WI38 (cell line): ENCODE data around the gene SH3BP4.

ENCODE experiments used
- H3K4me3 ChIP-seq: 2 replicates; pipeline ENCODE4 v1.5.1; 2011; ENCODE audit warnings: low read depth, mild to moderate bottlenecking, control low read depth, low read length
- CTCF ChIP-seq: IDR thresholded peaks from 2 replicates; pipeline ENCODE4 v1.5.1; 2012; ENCODE audit warnings: low read depth, mild to moderate bottlenecking, control low read depth, low read length

SH3BP4 gene

DNA sequence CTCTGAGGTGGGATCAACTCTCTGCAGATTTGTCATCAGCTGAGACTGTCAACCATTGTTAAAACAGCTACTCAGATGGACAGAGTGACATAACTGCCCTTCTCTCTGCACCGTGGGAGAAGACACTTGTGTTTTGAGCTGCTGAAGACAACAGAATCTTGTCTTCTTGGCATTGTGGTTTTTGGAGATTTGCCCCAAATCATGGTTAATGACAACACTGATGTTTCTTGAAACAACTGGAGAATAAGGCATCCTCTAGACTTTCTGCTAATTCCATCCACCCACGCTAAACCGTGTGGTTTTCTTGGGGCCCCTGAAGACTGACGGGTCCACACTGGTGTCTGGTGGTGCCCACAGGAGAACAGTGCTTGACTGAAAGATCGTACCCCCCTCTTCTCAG is 39.5 kb downstream of the SH3BP4 start:
- H3K4me3 ChIP-seq, result no peak overlapping the region
- no peak for TF ChIP-seq CTCF

DNA sequence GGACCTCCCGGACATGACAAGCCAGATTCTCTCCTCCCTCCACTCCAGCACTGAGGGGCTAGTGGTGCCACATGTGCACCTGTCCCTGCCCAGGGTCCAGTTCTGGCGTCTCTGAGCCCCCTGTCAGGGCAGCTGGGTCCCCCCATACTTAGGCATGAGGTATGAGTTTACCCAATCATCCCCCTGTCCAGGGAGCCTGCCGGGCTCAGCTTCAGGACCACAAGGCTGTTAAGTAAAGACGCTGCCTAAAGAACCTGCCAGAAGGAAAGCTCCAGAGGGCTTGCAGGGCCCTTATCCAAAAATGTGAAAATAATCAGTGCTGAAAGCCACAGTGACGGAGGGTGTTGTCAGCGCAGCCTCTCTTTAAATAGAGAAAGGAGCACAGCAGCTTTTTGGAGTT is 40.0 kb downstream of the SH3BP4 start:
- no peak overlapping the region for H3K4me3 ChIP-seq
- TF ChIP-seq CTCF, result no peak

DNA sequence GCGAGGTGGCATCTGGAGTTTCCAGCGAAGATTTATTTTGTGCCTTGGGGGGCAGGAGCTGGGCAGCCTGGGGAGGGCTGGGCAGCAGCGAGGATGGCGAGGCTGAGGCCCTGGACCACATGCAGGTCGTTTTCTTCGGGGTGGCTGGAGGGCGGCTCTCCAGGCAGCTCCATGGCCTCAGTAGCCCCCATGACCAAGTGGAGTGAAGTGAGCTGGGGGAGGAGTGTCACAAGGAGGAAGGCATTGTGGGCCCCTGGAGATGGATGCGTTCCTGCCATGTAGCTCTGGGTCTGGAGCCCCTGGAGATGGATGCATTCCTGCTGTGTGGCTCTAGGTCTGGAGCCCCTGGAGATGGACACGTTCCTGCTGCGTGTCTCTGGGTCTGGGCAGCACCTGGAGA is 40.4 kb downstream of the SH3BP4 start:
- H3K4me3 ChIP-seq, result no peak overlapping the region
- no peak for TF ChIP-seq CTCF

DNA sequence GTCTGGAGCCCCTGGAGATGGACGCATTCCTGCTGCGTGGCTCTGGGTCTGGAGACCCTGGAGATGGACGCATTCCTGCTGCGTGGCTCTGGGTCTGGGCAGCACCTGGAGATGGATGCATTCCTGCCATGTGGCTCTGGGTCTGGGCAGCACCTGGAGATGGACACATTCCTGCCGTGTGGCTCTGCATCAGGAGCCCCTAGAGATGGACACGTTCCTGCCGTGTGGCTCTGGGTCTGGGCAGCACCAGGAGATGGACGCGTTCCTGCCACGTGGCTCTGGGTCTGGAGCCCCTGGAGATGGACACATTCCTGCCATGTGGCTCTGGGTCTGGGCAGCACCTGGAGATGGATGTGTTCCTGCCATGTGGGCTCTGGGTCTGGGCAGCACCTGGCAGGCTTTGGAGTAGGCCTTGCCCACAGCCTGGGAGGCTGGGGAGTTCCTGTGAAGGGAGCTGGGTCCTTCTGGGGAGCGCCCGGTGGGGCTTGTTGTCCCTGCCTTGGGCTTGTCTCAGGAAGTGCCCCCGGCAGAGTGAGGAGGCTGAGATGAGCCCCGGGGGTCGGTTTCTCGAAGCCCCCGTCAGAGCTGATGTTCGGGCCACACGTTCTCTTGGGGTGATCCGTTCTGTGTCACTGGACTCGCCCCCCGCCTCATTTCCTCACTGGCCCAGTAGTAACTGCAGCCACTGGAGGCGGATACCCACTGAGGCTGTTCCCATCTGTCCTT is 41.0 kb downstream of the SH3BP4 start:
- H3K4me3 ChIP-seq, result no peak overlapping the region
- no peak for TF ChIP-seq CTCF

DNA sequence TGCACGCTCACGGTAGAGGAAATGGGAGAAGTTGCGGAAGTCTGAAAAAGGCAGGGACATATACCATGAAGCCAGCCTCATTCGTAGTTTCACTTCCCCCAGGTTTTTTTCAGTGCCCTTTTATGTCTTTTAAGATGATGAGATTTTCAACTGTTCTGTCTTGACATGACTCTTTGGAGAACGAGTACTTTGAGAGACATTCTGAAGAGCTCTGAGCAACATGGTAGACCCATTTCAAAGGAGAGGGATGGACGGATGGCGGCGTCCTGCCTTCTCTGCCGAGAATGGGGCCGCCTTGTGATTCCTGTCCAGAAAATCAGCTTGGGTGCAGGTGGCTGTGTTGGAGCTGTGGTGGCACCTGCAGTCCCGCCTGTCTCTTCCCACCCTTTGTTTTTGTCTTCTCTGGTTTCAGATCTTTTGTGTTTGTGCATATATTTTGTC is 41.7 kb downstream of the SH3BP4 start:
- no peak overlapping the region for H3K4me3 ChIP-seq
- no peak for TF ChIP-seq CTCF

DNA sequence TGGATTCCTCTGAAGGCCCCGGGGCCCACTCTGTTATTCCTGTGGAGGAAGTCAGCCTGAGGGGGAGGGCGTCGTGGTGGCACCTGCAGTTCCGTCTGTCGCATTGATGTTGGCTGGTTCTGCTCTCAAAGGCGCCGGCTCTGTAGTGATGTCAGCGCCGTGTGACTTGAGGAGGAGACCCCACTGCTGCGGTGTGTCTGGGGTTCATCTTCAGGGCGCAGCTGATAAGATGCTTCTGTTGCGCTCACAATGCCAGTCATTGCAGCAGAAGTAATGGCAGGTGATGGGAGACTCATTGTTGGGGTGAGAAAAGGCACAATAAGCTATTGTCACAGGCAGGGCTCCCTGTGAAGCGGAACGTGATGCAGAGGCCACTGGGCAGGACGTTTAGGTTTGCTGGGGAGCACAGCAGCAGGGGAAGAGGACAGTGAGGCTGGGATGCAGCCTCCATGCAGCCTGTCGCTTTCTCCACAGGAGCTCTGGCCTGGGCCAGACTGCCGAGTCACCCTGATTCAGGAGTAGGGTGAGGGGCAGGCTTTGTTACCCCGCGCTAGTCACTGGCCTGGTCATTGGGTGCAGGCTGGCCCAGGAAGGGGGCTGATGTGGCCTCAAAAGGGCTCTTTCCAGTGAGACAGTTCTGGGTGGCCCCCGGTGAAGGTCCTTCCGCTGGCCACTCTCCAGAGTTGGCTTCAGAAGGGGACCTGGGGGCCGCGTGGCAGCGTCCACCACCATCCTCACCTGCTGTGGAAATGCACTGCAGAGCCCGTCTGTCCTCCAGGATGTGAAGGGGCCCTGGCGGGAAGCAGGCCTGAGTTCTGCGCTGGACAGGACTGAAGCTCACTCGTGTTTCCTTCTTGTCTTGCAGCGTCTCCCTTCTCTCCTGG is 42.9 kb downstream of the SH3BP4 start:
- H3K4me3 ChIP-seq, result no peak overlapping the region
- TF ChIP-seq CTCF, result no peak
